Vagina (tissue), 2 donors: ENCODE measurements around the gene ZNF221. TPM values are rescaled to one million over a fixed set of nuclear protein-coding genes. Genes with fewer than 3 reads are reported as not detected.

ENCODE experiments used
- DNase-seq, 2 donors: peaks; one replicate each; pipeline ENCODE4 v3.0.0-alpha.2; 2017; ENCODE audit errors: extremely low spot score in 2 of 2
- H3K27ac ChIP-seq: fragments of 200-600 bp; sonication (generic); one replicate; pipeline ENCODE4 v1.5.1; 2019
- H3K27me3 ChIP-seq: fragments of 200-600 bp; sonication (generic); one replicate; pipeline ENCODE4 v1.5.1; 2019
- H3K36me3 ChIP-seq, 2 donors: fragments of 200-600 bp; sonication (generic); one replicate each; pipeline ENCODE4 v1.5.1; 2017 to 2019
- H3K4me1 ChIP-seq: fragments of 200-600 bp; sonication (generic); one replicate; pipeline ENCODE4 v1.5.1; 2019
- H3K4me3 ChIP-seq, 2 donors: fragments of 200-600 bp; sonication (generic); 1 replicate in 1 of 2; 2 replicates in 1 of 2; pipeline ENCODE4 v1.5.1; 2016 to 2019
- H3K9me3 ChIP-seq: fragments of 200-600 bp; sonication (generic); one replicate; pipeline ENCODE4 v1.5.1; 2019
- CTCF ChIP-seq, 3 experiments: fragments of 450-650 bp in 2 of 3; fragments of 200-600 bp in 1 of 3; sonication (generic) in 1 of 3; IDR thresholded peaks; one replicate each; pipeline ENCODE4 v1.5.1; 2017 to 2019; ENCODE audit warnings: antibody characterized with exemption in 3 of 3, mild to moderate bottlenecking in 2 of 3, moderate library complexity in 2 of 3
- POLR2A ChIP-seq, 2 donors: fragments of 450-650 bp; IDR thresholded peaks; one replicate each; pipeline ENCODE4 v1.6.1; 2017; ENCODE audit warnings: antibody characterized with exemption in 2 of 2, mild to moderate bottlenecking in 2 of 2, moderate library complexity in 2 of 2
- POLR2AphosphoS5 ChIP-seq, 2 donors: sonication (generic); formaldehyde crosslinking; IDR thresholded peaks; one replicate each; pipeline ENCODE4 v1.9.0; 2017; ENCODE audit warnings: antibody characterized with exemption in 2 of 2, mild to moderate bottlenecking in 2 of 2, low read depth in 1 of 2; ENCODE audit not compliant: insufficient read depth in 1 of 2
- intact Hi-C: fragments of 100-400 bp; cut with DNase I; formaldehyde crosslinking; loops from one replicate; pipeline ENCODE4 v1.15.1; 2023
- total RNA-seq: library from RNA; depleted of rRNA; stranded (reverse); fragments of >200 nt; gene quantifications from one replicate; pipeline ENCODE4 v1.2.3, GENCODE V29; 2016

The ZNF221 gene
- total RNA-seq, 1 donor from 2014 or later, result 2.7 TPM

GRCh38 chr19:43956827-43957226 lies 5.8 kb downstream of the ZNF221 start:
- no peak for DNase-seq
- TF ChIP-seq POLR2AphosphoS5 (IDR thresholded peaks at IDR 0.05; ENCODE audit: insufficient read depth in 1 of 2, low read depth in 1 of 2) (no peak), POLR2A (IDR thresholded peaks at IDR 0.05) (no peak), CTCF (IDR thresholded peaks at IDR 0.05) (no peak)
- Histone ChIP-seq H3K4me3 (no peak overlapping the region), H3K27me3 (no peaks in the 10 kb centered on the region), H3K9me3 (peaks cover 33% of the 10 kb centered on the region), H3K36me3 (peaks cover 0 to 35% of the 10 kb centered on the region in 2 donors), H3K27ac (no peak overlapping the region), H3K4me1 (no peaks in the 10 kb centered on the region)
- intact Hi-C loops, result no loop called here

DNA sequence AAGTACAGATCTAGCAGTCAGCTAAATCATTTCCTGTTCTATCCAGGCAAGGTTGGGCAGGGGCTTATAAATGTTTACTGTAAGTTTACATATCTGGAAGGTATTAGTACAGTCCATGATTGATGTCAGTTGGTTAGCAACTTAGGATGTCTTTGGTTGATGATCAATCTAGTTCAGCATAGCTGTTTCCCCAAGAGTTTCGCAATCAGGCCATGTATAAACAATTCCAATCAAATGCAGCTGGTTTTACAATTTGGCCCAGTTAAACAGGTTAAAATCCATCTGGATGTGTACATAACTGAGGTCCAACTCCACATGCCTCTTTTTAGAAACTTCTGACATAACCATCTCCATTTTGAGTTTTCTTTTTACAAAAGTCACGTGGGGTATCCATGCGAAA lies 6.9 kb downstream of the ZNF221 start:
- Histone ChIP-seq H3K9me3 (peaks cover 40% of the 10 kb centered on the region), H3K4me3 (no peak overlapping the region), H3K36me3 (peaks cover 0 to 43% of the 10 kb centered on the region in 2 donors), H3K4me1 (no peaks in the 10 kb centered on the region), H3K27ac (no peak overlapping the region), H3K27me3 (no peaks in the 10 kb centered on the region)
- no peak for TF ChIP-seq POLR2A (IDR thresholded peaks at IDR 0.05)
- TF ChIP-seq CTCF (IDR thresholded peaks at IDR 0.05), result no peak
- TF ChIP-seq POLR2AphosphoS5 (IDR thresholded peaks at IDR 0.05; ENCODE audit: insufficient read depth in 1 of 2, low read depth in 1 of 2), result no peak
- intact Hi-C loops, result no loop called here
- no peak for DNase-seq

- TF ChIP-seq CTCF (IDR thresholded peaks at IDR 0.05), result no peak
- TF ChIP-seq POLR2AphosphoS5 (IDR thresholded peaks at IDR 0.05; ENCODE audit: insufficient read depth in 1 of 2, low read depth in 1 of 2), result no peak
- no peak for TF ChIP-seq POLR2A (IDR thresholded peaks at IDR 0.05)
- H3K4me3 ChIP-seq, result no peak overlapping the region
- H3K9me3 ChIP-seq, result peaks cover 42% of the 10 kb centered on the region
- no peaks in the 10 kb centered on the region for H3K27me3 ChIP-seq
- intact Hi-C loops, result no loop called here
- no peaks in the 10 kb centered on the region for H3K4me1 ChIP-seq
- peaks cover 7 to 56% of the 10 kb centered on the region in 2 donors for H3K36me3 ChIP-seq
- DNase-seq, result no peak
- H3K27ac ChIP-seq, result no peak overlapping the region
These were observed 9.4 kb downstream of the ZNF221 start for GRCh38 chr19:43960411-43960810.

DNA sequence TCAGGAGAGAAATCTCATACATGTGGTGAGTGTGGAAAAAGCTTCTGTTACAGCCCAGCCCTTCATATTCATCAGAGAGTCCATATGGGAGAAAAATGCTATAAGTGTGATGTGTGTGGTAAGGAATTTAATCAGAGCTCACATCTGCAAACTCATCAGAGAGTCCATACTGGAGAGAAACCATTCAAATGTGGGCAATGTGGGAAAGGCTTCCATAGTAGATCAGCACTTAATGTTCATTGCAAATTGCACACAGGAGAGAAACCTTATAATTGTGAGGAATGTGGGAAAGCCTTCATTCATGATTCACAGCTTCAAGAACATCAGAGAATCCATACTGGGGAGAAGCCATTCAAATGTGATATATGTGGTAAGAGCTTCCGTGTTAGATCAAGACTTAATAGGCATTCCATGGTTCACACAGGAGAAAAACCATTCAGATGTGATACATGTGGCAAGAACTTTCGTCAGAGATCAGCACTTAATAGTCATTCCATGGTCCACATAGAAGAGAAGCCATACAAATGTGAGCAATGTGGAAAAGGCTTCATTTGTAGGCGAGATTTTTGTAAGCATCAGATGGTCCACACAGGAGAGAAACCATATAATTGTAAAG lies 15.2 kb downstream of the ZNF221 start:
- H3K36me3 ChIP-seq, result peaks cover 16 to 90% of the 10 kb centered on the region in 2 donors
- H3K9me3 ChIP-seq, result peaks cover 72% of the 10 kb centered on the region
- no peak for DNase-seq
- TF ChIP-seq POLR2A (IDR thresholded peaks at IDR 0.05), result no peak
- H3K4me3 ChIP-seq, result no peak overlapping the region
- H3K27me3 ChIP-seq, result no peaks in the 10 kb centered on the region
- intact Hi-C loops, result no loop called here
- no peak overlapping the region for H3K27ac ChIP-seq
- no peaks in the 10 kb centered on the region for H3K4me1 ChIP-seq

DNA sequence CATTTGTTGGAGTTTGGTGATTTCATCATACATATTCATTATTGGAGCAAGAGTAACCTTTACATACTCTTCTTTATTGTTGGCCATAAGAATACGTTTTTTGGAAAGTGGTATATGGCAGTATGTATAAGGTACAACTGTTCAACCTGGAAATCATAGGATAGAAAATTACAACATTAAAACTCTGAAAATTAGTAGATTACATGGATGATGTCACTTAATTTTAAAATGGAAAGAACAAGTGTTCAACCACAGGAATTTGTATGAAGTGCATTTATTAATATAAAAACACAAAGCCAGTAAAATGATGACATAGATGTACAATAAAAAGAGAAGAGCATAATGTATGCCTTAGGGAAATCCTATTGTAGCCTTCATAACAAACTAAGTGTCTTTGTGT lies 25.7 kb downstream of the ZNF221 start:
- H3K27ac ChIP-seq, result no peak overlapping the region
- no peak for DNase-seq
- peaks cover 46% of the 10 kb centered on the region for H3K9me3 ChIP-seq
- intact Hi-C loops, result no loop called here
- H3K4me3 ChIP-seq, result no peak overlapping the region
- TF ChIP-seq POLR2A (IDR thresholded peaks at IDR 0.05), result no peak
- no peak for TF ChIP-seq CTCF (IDR thresholded peaks at IDR 0.05)
- no peaks in the 10 kb centered on the region for H3K4me1 ChIP-seq
- no peaks in the 10 kb centered on the region for H3K27me3 ChIP-seq
- peaks cover 0 to 4% of the 10 kb centered on the region in 2 donors for H3K36me3 ChIP-seq
